ENCODE measurements around the gene MGMT.
A peak's percentile ranks its signal among the peaks of the same experiment; 100 is the strongest.
"Not testable (repeated sequence)": the region's sequence is repeated elsewhere in the genome, so short reads cannot be mapped to it uniquely, and the experiment has no call there.

Gene MGMT

DNA sequence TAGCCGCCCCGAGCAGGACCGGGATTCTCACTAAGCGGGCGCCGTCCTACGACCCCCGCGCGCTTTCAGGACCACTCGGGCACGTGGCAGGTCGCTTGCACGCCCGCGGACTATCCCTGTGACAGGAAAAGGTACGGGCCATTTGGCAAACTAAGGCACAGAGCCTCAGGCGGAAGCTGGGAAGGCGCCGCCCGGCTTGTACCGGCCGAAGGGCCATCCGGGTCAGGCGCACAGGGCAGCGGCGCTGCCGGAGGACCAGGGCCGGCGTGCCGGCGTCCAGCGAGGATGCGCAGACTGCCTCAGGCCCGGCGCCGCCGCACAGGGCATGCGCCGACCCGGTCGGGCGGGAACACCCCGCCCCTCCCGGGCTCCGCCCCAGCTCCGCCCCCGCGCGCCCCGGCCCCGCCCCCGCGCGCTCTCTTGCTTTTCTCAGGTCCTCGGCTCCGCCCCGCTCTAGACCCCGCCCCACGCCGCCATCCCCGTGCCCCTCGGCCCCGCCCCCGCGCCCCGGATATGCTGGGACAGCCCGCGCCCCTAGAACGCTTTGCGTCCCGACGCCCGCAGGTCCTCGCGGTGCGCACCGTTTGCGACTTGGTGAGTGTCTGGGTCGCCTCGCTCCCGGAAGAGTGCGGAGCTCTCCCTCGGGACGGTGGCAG lies at the start of gene MGMT:
TSS of gene MGMT (plus strand) at position 539 of the 656 bp plus-strand sequence.
- DNase-seq (ENCODE audit: low read depth in 2 of 3, low spot score in 1 of 3) = peak; percentile 97 to 99 (median 97)

DNA sequence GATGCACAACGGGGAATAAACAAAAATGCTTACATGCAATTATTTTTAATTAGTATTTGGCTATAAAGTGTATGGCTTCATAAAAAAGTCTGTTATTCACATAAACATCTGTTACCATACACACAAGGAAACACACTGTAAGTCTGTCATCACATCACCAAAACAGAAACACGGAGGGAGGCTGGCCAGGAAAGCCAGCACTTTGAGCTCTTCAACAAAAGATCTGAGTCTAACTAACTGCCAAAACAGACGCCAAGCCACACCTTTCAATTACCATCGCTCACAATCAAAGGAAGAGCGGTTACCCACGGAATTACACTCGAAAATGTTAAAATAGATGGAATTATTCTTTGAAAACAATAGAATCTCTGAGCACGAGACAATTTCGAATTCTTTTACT lies 49.2 kb upstream of the MGMT start:
- no peak for DNase-seq (ENCODE audit: low read depth in 2 of 3, low spot score in 1 of 3)

DNA sequence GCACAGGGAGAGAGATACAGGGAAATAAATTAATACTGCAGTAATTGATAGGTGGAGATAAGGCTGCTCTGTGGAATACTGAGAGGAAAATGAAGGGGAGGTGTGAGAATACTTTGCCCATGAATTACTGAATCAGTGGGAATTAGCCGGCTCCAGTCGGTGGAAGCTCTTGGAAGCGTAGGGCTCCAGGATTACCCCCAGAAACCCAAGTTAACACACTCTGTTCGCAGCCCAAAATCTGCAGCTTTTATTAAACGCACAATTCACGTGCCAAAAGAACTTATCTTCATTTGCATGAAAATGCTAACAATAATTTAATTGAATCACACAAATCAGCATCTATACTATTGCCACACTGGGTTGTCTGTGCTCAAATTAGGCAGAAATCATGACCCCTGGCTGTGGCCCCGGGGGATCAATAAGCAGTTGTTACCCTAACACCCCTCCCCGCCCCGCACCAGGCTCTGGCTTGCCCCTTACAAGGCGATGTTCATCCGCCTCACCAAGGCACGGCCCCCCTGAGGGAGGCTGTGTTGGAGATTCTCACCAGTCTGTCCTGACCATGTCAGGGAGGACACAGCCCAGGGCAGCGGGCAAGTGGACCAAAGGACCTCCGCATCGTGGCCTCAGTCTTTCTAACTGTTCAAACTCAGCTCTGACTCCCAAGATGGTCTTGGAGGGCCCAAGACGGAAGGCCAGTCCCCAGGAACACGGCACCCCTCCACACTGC lies 48.4 kb upstream of the MGMT start:
- no peak for DNase-seq (ENCODE audit: low read depth in 2 of 3, low spot score in 1 of 3)

DNA sequence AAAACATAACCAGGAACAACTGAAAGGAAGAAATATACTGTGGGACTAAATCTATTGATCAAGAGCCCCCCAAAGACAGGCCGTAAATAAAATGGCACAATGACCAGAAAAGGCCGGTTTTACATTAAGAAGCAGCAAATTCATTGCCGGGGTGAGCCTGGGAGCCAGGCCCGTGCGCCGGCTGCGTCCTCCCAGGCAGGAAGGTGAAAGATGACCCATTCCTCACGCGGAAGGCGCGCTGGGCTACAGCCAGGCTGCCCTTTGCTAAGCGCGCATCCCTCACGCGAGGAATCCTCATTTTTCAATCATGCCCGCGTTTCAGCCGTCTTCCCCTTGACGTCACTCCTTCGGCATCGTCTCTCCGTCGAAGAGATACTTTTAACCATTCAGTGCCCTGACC lies 47.6 kb upstream of the MGMT start:
- no peak for DNase-seq (ENCODE audit: low read depth in 2 of 3, low spot score in 1 of 3)

DNA sequence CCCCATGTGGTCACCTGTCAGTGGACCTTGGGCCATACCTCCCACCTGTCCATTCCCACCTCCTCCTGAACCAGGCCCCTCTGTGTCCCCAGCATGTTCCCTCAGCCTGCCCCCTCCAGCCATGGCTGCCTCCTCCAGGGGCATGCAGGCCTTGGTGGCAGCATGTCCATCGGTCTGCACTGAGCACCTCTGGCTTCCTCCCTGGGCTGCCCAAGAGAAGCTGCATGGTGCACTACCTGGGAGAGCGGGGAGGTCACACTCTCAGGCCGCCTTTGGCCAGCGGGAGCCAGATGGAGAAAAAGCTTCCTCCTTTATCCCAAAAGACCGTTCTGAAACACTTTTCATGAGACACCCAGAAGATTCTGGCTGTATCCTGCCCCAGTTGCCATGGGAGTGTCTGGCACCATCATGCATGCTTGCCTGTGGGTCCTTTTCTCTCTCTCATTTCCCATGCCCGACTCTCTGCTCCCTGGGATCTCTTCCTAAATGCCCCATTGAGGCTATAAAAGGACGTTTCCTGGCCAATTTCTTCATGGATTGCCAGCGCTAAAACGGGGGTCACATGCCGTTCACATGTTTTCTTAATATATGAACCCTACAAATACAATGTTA lies 45.5 kb upstream of the MGMT start:
- no peak for DNase-seq (ENCODE audit: low read depth in 2 of 3, low spot score in 1 of 3)

DNA sequence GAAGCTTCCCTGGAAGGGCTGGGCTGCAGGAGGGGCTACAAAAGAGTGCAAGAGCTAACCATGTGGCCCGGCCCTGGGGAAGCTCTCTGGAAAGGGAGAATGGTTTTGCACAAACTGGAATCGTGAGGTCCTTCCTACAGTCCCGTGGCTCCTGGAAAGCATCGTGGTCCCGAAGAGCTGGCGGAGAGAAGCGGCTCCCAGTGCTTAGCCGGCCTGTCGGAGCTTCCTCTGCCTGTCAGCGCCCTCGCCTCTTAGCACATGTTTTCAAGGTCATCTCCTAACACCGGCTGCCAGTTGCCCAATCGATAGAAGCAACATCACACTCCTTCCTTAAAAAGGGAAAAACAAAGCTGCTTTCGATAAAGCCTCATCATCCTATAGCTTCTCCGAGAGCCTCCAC lies 42.1 kb upstream of the MGMT start:
- no peak for DNase-seq (ENCODE audit: low read depth in 2 of 3, low spot score in 1 of 3)

DNA sequence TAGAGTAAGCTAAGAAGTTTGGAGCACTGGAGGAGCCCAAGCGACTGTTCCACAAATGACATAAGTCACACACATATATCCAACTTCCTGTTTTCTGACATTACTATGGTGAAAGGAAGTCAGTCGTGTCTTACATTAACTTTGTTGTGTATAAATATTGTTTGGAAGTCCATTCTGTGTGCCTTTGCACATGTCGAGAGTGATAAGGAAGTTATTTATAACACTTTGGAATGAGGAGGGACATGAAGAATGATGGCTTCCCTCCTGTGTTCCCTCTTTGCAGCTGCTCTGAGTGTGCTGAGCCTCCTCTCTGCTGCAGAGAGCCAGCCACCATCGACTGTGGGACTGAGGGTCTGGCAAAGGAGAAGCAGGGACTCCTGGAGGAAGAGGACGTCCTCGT lies 40.4 kb upstream of the MGMT start:
- DNase-seq (ENCODE audit: low read depth in 2 of 3, low spot score in 1 of 3) = no peak

DNA sequence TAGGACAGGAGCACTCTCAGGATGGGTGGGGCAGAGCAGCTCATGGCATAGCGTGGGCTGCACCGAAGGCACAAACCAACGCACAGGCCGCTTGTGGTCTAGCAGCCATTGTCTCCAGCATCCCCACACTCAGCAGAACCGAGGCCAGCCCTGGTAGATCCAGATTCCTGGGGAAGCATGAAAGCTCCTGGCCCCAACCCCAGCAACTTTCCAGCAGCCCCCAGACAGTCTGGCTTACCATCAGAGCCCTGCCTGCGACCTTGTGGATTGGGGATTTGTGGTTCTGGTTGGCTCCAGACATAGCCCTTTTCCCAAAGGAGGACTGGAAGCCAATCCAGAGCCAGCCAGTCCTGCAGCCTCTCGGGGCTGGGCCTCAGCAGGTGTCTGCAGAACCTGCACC lies 33.8 kb upstream of the MGMT start:
- DNase-seq (ENCODE audit: low read depth in 2 of 3, low spot score in 1 of 3) = no peak

DNA sequence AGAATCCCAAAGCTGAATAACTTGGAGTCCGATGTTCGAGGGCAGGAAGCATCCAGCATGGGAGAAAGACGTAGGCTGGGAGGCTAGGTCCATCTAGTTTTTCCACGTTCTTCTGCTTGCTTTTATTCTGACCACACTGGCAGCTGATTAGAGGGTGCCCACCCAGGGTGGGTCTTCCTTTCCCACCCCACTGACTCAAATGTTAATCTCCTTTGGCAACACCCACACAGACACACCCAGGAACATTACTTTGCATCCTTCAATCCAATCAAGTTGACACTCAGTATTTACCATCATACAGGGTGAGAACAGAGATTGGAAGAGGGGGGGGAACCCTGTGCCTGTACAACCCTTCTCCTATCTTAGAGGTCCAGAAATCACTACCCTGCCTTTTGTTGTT lies 31.3 kb upstream of the MGMT start:
- DNase-seq (ENCODE audit: low read depth in 2 of 3, low spot score in 1 of 3) = not testable (repeated sequence)

DNA sequence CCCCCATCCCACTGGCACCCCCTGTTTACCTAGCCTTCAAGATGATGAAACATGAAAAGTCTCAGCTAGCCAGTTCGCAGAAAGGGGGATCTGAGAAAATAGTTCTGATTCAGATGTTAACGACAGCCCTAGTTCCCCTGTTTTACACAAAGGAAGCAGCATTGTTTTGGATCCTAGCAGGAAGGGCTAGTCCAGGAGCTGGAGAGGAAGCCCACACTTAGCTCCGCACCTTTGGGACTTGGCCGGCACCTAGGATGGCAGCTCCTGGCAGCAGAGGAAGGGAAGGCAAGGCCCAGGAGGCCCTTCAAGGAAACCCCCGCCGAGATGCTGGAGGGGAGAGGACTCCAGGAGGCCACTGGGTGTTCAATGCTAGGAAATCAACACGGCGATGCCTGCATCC lies 29.0 kb upstream of the MGMT start:
- DNase-seq (ENCODE audit: low read depth in 2 of 3, low spot score in 1 of 3) = no peak

DNA sequence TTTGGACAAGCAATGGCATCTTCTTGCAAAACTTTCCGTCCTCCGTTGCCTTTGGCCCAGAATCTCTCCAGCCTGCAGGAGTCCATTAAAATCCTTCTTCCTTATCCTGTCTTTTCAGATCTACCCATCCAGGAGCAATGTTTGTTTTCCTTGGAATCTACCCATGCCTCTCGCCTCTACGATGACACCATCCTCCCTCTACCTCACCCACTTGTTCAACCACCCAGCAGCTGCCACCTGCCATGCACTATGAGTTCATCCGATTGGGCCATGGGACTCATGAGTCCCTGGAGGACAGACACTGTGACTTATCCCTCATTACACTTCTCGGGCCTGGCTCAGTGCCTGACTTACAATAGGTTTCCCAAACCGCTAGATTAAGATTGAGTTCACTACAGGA lies 26.8 kb upstream of the MGMT start:
- no peak for DNase-seq (ENCODE audit: low read depth in 2 of 3, low spot score in 1 of 3)

DNA sequence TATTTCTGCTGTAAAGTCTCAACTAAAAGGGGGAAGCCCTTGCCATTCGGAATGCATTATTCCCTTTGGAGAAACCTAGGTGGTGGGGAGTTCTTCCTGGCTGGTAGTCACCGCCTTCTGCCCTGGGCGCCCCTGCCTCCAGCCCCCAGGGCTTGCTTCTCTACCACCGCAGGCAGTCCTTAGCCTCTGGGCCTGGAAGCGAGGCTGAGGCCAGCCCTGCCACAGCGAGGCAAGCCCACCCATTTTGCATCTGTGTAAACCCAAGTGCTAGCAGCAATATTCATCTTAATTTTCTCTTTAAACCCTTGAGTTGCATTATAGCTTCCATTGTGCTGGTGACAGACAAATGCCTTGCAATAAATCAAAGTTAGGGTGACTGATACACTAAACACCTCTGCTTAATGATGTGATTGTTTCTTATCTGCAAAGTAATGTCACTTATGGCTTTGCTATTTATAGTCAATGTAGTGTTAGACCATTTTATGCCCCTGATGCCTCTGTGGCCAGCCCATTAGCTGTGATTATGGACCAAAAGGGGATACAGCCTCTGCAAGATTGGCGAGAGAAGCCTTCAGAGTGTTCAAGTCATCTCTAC lies 26.2 kb upstream of the MGMT start:
- DNase-seq (ENCODE audit: low read depth in 2 of 3, low spot score in 1 of 3) = no peak

DNA sequence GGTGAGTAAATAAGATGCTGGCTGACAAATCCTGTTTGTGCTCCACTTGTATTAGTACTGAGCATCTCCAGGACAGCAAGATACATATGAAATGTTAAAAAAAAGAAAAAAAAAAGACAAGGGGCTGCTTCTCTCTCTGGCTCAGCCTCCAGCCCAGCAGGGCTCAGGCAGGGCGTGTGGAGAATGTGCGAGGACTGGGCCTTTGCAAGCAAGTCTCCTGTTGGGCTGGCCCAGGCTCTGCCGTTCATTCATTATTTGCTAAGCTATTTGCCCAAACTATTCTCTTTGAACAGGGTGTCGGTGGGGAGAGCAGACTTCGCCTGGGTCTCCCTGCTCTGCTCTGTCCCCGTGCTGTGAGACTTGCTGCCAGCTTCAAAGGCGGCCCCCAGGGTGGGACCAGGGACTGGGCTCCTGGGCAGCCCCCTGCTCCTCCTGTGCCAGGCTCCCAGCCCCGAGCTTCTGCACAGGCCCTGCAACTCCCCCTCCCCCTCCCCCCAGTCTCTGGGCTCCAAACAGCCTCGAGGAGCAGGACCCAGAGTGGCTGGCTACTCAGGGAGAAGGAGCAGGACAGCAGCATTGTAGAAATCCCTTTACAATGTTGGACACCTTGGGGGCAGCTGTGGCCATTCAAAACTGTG lies 25.6 kb upstream of the MGMT start:
- DNase-seq (ENCODE audit: low read depth in 2 of 3, low spot score in 1 of 3) = no peak

DNA sequence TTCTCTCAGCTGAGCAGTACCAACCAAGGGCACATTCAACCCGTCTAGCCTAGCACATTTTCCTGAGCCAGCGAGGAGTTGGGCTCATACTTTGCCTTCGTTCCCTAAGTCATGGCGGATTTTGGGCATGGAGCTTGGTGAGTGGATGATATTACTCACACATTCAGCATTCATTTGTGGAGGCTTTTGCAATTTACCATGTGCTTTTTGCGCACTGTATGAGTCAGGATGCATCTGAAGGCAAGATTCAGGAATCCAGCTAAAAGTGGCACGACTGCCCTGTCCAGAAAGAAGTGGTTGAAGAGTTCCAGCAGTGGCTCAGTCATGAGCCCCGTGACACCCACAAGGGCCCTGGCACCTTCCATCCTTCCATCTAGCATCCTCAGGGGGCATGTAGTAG lies 24.2 kb upstream of the MGMT start:
- DNase-seq (ENCODE audit: low read depth in 2 of 3, low spot score in 1 of 3) = no peak

DNA sequence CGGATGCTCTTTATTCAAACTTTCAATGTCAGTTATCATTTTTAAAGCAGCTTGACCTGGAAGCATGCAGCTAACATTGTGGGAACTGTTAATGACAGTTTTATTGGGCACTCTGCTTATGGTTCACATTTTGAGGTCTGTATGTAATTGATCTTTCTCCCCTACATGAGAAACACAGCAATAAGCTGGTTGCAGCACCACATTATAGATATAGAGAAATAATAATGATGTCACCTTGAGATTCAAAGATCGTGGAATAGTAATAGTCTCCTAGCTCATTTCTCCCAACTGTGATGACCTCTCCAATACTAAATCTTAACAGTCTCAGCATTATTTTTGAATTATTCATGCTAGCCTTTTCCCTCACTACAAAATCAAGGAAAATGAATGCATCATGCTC lies 22.7 kb upstream of the MGMT start:
- no peak for DNase-seq (ENCODE audit: low read depth in 2 of 3, low spot score in 1 of 3)

DNA sequence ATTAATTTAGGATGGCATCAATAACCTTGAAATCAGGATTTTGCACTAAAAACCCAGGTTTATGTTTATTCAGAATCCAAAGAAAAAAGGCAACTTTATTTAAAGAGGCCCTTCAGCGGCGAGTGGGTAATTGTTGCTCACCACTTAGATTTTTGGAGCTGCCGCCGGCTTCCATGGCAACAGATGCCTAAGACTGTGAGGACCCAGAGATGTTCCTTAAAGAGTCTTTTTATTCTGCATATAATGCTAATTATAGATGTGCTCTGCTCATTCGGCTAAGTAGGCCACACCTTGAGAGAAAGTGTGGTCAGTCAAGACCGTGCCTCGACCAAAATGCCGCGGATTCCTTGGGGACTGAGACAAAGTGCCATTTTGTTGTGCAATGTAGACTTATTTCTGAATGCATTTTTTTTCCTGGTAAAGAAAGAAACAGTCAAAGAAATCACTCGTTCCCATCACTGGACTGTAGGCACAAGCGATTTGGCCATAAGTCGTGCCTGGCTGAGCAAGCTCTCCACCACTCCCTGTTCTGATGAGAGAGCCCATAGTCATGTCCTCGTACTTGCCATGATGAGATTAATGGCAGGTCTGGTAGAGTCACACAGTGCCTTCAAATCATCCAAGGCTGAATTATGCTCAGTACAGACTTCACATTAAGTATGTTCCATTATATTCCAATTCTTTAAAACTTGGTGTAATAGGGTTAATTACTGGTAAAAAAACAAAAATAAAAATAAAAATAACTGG lies 21.4 kb upstream of the MGMT start:
- no peak for DNase-seq (ENCODE audit: low read depth in 2 of 3, low spot score in 1 of 3)

DNA sequence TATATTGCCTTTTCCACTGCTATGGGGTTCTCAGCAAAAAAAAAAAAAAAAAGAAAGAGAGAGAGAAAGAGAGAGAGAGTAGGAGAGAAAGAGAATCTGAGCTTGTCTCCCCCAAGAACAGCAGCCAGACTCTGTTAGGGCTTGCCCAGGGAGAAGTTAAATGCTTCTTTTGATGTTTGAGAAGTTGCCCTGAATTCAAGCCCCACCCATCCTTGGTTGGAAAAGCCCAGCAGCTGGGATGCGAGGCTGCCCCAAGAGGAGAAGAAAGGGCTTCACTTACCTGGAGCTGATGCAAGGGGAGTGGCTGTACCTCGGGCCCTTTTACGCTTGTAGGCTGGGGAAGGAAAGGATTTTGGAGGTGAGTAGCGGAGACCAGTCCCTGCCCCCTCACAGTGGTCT lies 20.9 kb upstream of the MGMT start:
- no peak for DNase-seq (ENCODE audit: low read depth in 2 of 3, low spot score in 1 of 3)

DNA sequence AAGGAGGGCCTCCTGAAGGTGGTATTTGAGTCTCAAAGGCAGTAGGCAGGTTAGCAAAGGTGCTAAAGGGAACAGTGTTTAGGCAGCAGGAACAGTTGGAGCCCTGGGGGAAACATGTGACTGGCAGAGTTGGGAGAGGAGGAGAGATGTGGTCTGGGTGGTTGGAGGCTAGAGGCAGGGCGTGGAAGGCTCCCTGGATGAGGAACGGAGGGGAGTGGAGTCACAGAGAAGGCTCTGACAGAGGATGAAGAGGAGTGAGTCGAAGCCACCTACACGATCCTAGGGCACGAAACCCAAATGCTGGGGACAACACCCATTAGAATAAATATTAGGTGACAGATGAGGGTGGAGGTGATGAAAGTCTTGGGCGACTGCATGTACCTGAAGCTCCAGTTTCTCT lies 19.6 kb upstream of the MGMT start:
- DNase-seq (ENCODE audit: low read depth in 2 of 3, low spot score in 1 of 3) = no peak

DNA sequence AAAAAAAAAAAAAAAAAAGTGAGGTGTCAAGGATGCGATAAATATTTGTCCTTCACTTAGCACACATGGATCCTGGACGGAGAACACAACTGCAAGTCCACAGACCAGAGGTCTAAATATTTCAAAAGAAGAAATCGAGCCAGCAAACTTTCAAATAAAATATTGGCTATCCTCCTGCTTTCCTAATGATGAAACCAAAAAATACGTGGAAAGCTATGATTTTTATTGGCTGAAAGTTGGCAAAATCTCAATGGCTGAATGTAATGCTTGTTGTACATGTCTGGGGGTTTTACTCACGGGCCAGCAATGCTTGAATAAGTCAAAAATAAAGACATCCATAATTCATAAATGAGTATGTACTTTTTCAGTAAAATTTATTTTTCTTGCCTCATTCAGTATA lies 19.0 kb upstream of the MGMT start:
- DNase-seq (ENCODE audit: low read depth in 2 of 3, low spot score in 1 of 3) = no peak

DNA sequence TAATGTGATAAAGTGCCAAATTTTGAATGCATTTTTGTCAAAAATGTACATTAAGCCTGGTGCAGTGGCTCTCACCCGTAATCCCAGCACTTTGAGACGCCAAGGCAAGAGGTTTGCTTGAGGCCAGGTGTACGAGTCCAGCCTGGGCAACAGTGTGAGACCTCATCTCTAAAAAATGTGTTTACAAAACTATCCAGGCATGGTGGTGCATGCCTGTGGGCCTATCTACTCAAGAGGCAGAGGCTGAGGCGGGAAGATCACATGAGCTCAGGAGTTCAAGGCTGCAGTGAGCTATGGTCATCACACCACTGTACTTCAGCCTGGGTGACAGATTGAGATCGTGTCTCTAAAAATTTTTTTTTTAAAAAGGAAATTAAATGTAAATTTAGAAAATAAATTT lies 18.5 kb upstream of the MGMT start:
- no peak for DNase-seq (ENCODE audit: low read depth in 2 of 3, low spot score in 1 of 3)

DNA sequence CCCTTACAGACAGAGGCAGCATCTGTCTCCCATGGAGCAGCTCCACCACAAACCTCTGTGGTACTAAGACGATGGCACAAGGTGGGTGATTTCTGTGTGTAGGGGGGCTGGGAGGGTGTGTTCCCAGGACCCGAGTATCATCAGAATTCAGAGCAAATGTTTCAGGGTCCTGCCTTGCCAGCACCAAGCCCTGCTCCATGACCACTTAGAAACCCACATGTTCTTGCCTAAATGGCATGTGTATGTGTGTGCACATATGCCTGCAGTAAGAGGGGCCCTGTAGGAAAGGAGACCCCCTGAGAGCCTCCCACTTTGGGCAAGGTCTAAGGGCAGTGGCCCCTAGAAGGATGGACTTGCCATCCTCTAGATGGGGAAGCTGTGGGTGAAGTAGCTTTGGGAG lies 17.1 kb upstream of the MGMT start:
- no peak for DNase-seq (ENCODE audit: low read depth in 2 of 3, low spot score in 1 of 3)
